B cell (primary cell): ENCODE measurements around the gene NRROS. TPM values are rescaled to one million over a fixed set of nuclear protein-coding genes. Genes with fewer than 3 reads are reported as not detected.

Experiments
- ATAC-seq: fragments of 200-7000 bp; cut with Tn5 transposase; one replicate; pipeline ENCODE4 v1.10.0; 2021; ENCODE audit warnings: low read depth, mild to moderate bottlenecking, moderate number of reproducible peaks, moderate library complexity
- CTCF ChIA-PET: fragments of 350-600 bp; sonication (Branson Sonifier 250); formaldehyde crosslinking; loops from one replicate; lab custom pipeline; 2021; ENCODE audit warnings: antibody characterized with exemption, inconsistent platforms; lab: Charles Lee
- POLR2A ChIA-PET: fragments of 350-600 bp; sonication (Branson Sonifier 250); formaldehyde crosslinking; loops from one replicate; lab custom pipeline; 2021; ENCODE audit warnings: antibody characterized with exemption; lab: Charles Lee
- DNase-seq: peaks from one replicate; pipeline ENCODE4 v3.0.0; 2013
- H2AFZ ChIP-seq: 2 replicates; pipeline ENCODE4 v1.6.1; 2012; ENCODE audit warnings: mild to moderate bottlenecking, low read depth, low read length; ENCODE audit not compliant: insufficient read depth, poor library complexity, severe bottlenecking
- H3K27ac ChIP-seq, 2 donors: 1 replicate in 1 of 2; 2 replicates in 1 of 2; pipeline ENCODE4 v1.5.1; 2012 to 2013; ENCODE audit warnings: low read length in 2 of 2, mild to moderate bottlenecking in 2 of 2, moderate library complexity in 1 of 2
- H3K27me3 ChIP-seq, 4 experiments: fragments of 200-600 bp in 1 of 4; sonication (generic) in 1 of 4; replicated peaks in 1 of 4; 1 replicate in 2 of 4; 2 replicates in 2 of 4; pipeline versions ENCODE4 v1.6.1 to v1.7.0; 2013 to 2016; ENCODE audit warnings: low read length in 3 of 4, mild to moderate bottlenecking in 2 of 4, mixed read lengths in 1 of 4, moderate library complexity in 1 of 4; ENCODE audit not compliant: insufficient read depth in 4 of 4, control insufficient read depth in 3 of 4; ENCODE audit errors: control extremely low read depth in 1 of 4
- H3K36me3 ChIP-seq, 2 experiments: replicated peaks in 1 of 2; 1 replicate in 1 of 2; 2 replicates in 1 of 2; pipeline versions ENCODE4 v1.6.1 to v1.7.1; 2013; ENCODE audit warnings: low read length in 1 of 2; ENCODE audit not compliant: insufficient read depth in 2 of 2, control insufficient read depth in 1 of 2; ENCODE audit errors: control extremely low read depth in 1 of 2, extremely low read depth in 1 of 2
- H3K4me1 ChIP-seq, 2 donors: fragments of 200-600 bp in 1 of 2; sonication (generic) in 1 of 2; 1 replicate in 1 of 2; 2 replicates in 1 of 2; pipeline versions ENCODE4 v1.5.1 to v1.6.1; 2013 to 2017; ENCODE audit warnings: low read length in 2 of 2; ENCODE audit not compliant: control insufficient read depth in 2 of 2, insufficient read depth in 2 of 2
- H3K4me2 ChIP-seq: replicated peaks from 2 replicates; pipeline ENCODE3; 2012; ENCODE audit warnings: mild to moderate bottlenecking, low read depth, low read length; ENCODE audit not compliant: poor library complexity, severe bottlenecking
- H3K4me3 ChIP-seq, 5 experiments: fragments of 200-600 bp in 1 of 5; sonication (generic) in 1 of 5; 1 replicate in 3 of 5; 2 replicates in 2 of 5; pipeline versions ENCODE4 v1.5.1 to v1.7.0; 2011 to 2016; ENCODE audit warnings: low read length in 4 of 5, mild to moderate bottlenecking in 4 of 5, low read depth in 2 of 5, control low read depth in 1 of 5, moderate library complexity in 1 of 5; ENCODE audit not compliant: insufficient read depth in 1 of 5; ENCODE audit errors: control extremely low read depth in 1 of 5, extremely low read depth in 1 of 5
- H3K79me2 ChIP-seq: fragments of 200-600 bp; sonication (generic); one replicate; pipeline ENCODE4 v1.6.0; 2016; ENCODE audit warnings: low read length; ENCODE audit not compliant: control insufficient read depth, insufficient read depth
- H3K9ac ChIP-seq: fragments of 200-600 bp; sonication (generic); 2 replicates; pipeline ENCODE4 v1.6.1; 2017; ENCODE audit warnings: mild to moderate bottlenecking, low read length, moderate library complexity
- H3K9me3 ChIP-seq, 3 donors: one replicate each; pipeline versions ENCODE4 v1.6.1 to v1.7.1; 2013; ENCODE audit warnings: low read length in 2 of 3; ENCODE audit not compliant: control insufficient read depth in 2 of 3, insufficient read depth in 1 of 3; ENCODE audit errors: control extremely low read depth in 1 of 3
- H4K20me1 ChIP-seq: 2 replicates; pipeline ENCODE4 v1.6.0; 2012; ENCODE audit warnings: mild to moderate bottlenecking, low read length; ENCODE audit not compliant: insufficient read depth, control insufficient read depth, poor library complexity, severe bottlenecking
- H3K27ac Mint-ChIP-seq: one replicate; pipeline ENCODE4 v1.8.0; 2021; ENCODE audit warnings: mixed read lengths
- H3K27me3 Mint-ChIP-seq: one replicate; pipeline ENCODE4 v1.8.0; 2021; ENCODE audit warnings: mixed read lengths
- H3K4me1 Mint-ChIP-seq: one replicate; pipeline ENCODE4 v1.8.0; 2021; ENCODE audit warnings: mixed read lengths
- H3K4me3 Mint-ChIP-seq: one replicate; pipeline ENCODE4 v1.8.0; 2021; ENCODE audit warnings: mixed read lengths
- H3K9me3 Mint-ChIP-seq: one replicate; pipeline ENCODE4 v1.8.0; 2022; ENCODE audit warnings: mixed read lengths; ENCODE audit not compliant: insufficient read depth
- CTCF ChIP-seq: fragments of 200-600 bp; IDR thresholded peaks from one replicate; pipeline ENCODE4 v1.8.0; 2022; ENCODE audit warnings: antibody characterized with exemption, mild to moderate bottlenecking
- EZH2 ChIP-seq: IDR thresholded peaks from 2 replicates; pipeline ENCODE4 v1.6.1; 2012; ENCODE audit warnings: borderline replicate concordance, low read depth, mild to moderate bottlenecking, moderate library complexity, low read length; ENCODE audit not compliant: insufficient read depth, poor library complexity, severe bottlenecking
- WGBS: methylation state at CpG from one replicate; pipeline ENCODE4 v1.1.5; 2013; ENCODE audit warnings: missing lambda C conversion rate; ENCODE audit not compliant: insufficient coverage; 5-methylcytosine and 5-hydroxymethylcytosine counted together
- intact Hi-C: fragments of 100-400 bp; cut with micrococcal nuclease; formaldehyde crosslinking; loops from one replicate; pipeline ENCODE4 v1.10.0; 2022
- polyA plus RNA-seq: library from polyadenylated mRNA; depleted of rRNA; stranded (reverse); fragments of >200 nt; gene quantifications from 2 replicates; pipeline ENCODE4 v1.2.3, GENCODE V29; 2012
- total RNA-seq, 2 donors: library from RNA; stranded (reverse); fragments of 120-200 nt in 1 of 2; gene quantifications; 1 replicate in 1 of 2; 2 replicates in 1 of 2; pipeline versions ENCODE4 v1.2.3 to v1.2.4, GENCODE V29; 2013 to 2022

NRROS gene
- total and polyA plus RNA-seq, 2 donors (not counting 1 experiment from before 2014, with no cell fraction given): 40.1 to 87.9 TPM

GRCh38 chr3:196666001-196666867 lies 26.7 kb downstream of the NRROS start:
- Mint-ChIP-seq H3K4me3 (no peak overlapping the region), H3K27ac (peak overlapping the region; percentile 61), H3K4me1 (peaks cover 45% of the 10 kb centered on the region), H3K27me3 (no peaks in the 10 kb centered on the region), H3K9me3 (no peaks in the 10 kb centered on the region)
- Histone ChIP-seq H3K9me3 (no peaks in the 10 kb centered on the region), H4K20me1 (no peaks in the 10 kb centered on the region), H2AFZ (no peak overlapping the region), H3K4me3 (no peak overlapping the region), H3K9ac (no peak overlapping the region), H3K79me2 (peaks cover 3% of the 10 kb centered on the region), H3K27me3 (no peaks in the 10 kb centered on the region), H3K36me3 (peaks cover 0 to 8% of the 10 kb centered on the region in 2 experiments), H3K4me1 (peaks cover 20 to 25% of the 10 kb centered on the region in 2 donors), H3K4me2 (no peak overlapping the region), H3K27ac (no peak overlapping the region)
- TF ChIP-seq CTCF (no peak), EZH2 (no peak)
- intact Hi-C loops: no loop called here
- POLR2A ChIA-PET: no interaction called here
- ATAC-seq: no peak
- DNase-seq: no peak
- WGBS: 94% methylated on average over 20 of the region's 23 CpGs
- CTCF ChIA-PET: no interaction called here
